ENCODE results near the gene DAAM2. TPM values are rescaled to one million over a fixed set of nuclear protein-coding genes. Genes with fewer than 3 reads are reported as not detected.

DAAM2 gene
- total RNA-seq, 1 experiment from 2014 or later, result not detected

GRCh38 chr6:39908838-39909583 lies 116.8 kb downstream of the DAAM2 start:
- Histone ChIP-seq H3K27me3 (replicated peaks; ENCODE audit: control insufficient read depth, insufficient read depth, low read length) (no peaks in the 10 kb centered on the region), H3K4me1 (no peaks in the 10 kb centered on the region), H3K36me3 (ENCODE audit: control insufficient read depth, insufficient read depth, low read length) (peaks cover 3% of the 10 kb centered on the region), H3K9me3 (no peaks in the 10 kb centered on the region), H3K4me3 (ENCODE audit: low read depth, low read length) (no peak overlapping the region)
- H3K9me3 Mint-ChIP-seq (ENCODE audit: unreplicated experiment), result no peaks in the 10 kb centered on the region
- ChIA-PET POLR2A (no interaction called here), CTCF (no interaction called here)
- DNase-seq, result no peak
- TF ChIP-seq CTCF (IDR thresholded peaks at IDR 0.05; ENCODE audit: insufficient read depth in 1 of 2, low read depth in 1 of 2, low read length in 1 of 2, severe bottlenecking in 1 of 2, unreplicated experiment in 1 of 2), result no peak
- H3K4me1 Mint-ChIP-seq (ENCODE audit: low read depth, unreplicated experiment), result no peaks in the 10 kb centered on the region
- H3K36me3 Mint-ChIP-seq (ENCODE audit: insufficient read depth, unreplicated experiment), result peaks cover 29% of the 10 kb centered on the region
- H3K4me3 Mint-ChIP-seq (ENCODE audit: unreplicated experiment), result no peak overlapping the region
- no TSS peak for BruUV-seq (replicated peaks)
- H3K27ac Mint-ChIP-seq (ENCODE audit: unreplicated experiment), result no peak overlapping the region
- intact Hi-C loops (cut with micrococcal nuclease; ENCODE audit: unreplicated experiment), result no loop called here
- no peaks in the 10 kb centered on the region for H3K27me3 Mint-ChIP-seq (ENCODE audit: insufficient read depth, unreplicated experiment)

- POLR2A ChIA-PET, result no interaction called here
- no peak overlapping the region for H3K4me3 Mint-ChIP-seq (ENCODE audit: unreplicated experiment)
These were observed 117.5 kb downstream of the DAAM2 start for GRCh38 chr6:39909701-39910100.

GRCh38 chr6:39910164-39910563 lies 118.0 kb downstream of the DAAM2 start:
- POLR2A ChIA-PET, result no interaction called here
- H3K36me3 Mint-ChIP-seq (ENCODE audit: insufficient read depth, unreplicated experiment), result peaks cover 40% of the 10 kb centered on the region

More at GRCh38 chr6:39909701-39910100, 117.5 kb downstream of the DAAM2 start:
- Histone ChIP-seq H3K9me3 (no peaks in the 10 kb centered on the region), H3K4me3 (ENCODE audit: low read depth, low read length) (no peak overlapping the region), H3K4me1 (no peaks in the 10 kb centered on the region), H3K36me3 (ENCODE audit: control insufficient read depth, insufficient read depth, low read length) (peaks cover 7% of the 10 kb centered on the region), H3K27me3 (replicated peaks; ENCODE audit: control insufficient read depth, insufficient read depth, low read length) (no peaks in the 10 kb centered on the region)
- no peaks in the 10 kb centered on the region for H3K9me3 Mint-ChIP-seq (ENCODE audit: unreplicated experiment)
- peaks cover 36% of the 10 kb centered on the region for H3K36me3 Mint-ChIP-seq (ENCODE audit: insufficient read depth, unreplicated experiment)
- intact Hi-C loops (cut with micrococcal nuclease; ENCODE audit: unreplicated experiment), result no loop called here
- CTCF ChIA-PET, result no interaction called here
- H3K27me3 Mint-ChIP-seq (ENCODE audit: insufficient read depth, unreplicated experiment), result no peaks in the 10 kb centered on the region
- DNase-seq, result no peak
- no TSS peak for BruUV-seq (replicated peaks)
- H3K4me1 Mint-ChIP-seq (ENCODE audit: low read depth, unreplicated experiment), result no peaks in the 10 kb centered on the region
- H3K27ac Mint-ChIP-seq (ENCODE audit: unreplicated experiment), result no peak overlapping the region
- no peak for TF ChIP-seq CTCF (IDR thresholded peaks at IDR 0.05; ENCODE audit: insufficient read depth in 1 of 2, low read depth in 1 of 2, low read length in 1 of 2, severe bottlenecking in 1 of 2, unreplicated experiment in 1 of 2)

More at GRCh38 chr6:39910164-39910563, 118.0 kb downstream of the DAAM2 start:
- no peaks in the 10 kb centered on the region for H3K27me3 ChIP-seq (replicated peaks; ENCODE audit: control insufficient read depth, insufficient read depth, low read length)
- BruUV-seq (replicated peaks), result no TSS peak
- H3K4me3 Mint-ChIP-seq (ENCODE audit: unreplicated experiment), result no peak overlapping the region
- no peaks in the 10 kb centered on the region for H3K4me1 ChIP-seq
- no peaks in the 10 kb centered on the region for H3K9me3 Mint-ChIP-seq (ENCODE audit: unreplicated experiment)
- CTCF ChIA-PET, result no interaction called here
- intact Hi-C loops (cut with micrococcal nuclease; ENCODE audit: unreplicated experiment), result no loop called here
- H3K9me3 ChIP-seq, result no peaks in the 10 kb centered on the region
- no peaks in the 10 kb centered on the region for H3K27me3 Mint-ChIP-seq (ENCODE audit: insufficient read depth, unreplicated experiment)
- DNase-seq, result no peak
- no peak overlapping the region for H3K27ac Mint-ChIP-seq (ENCODE audit: unreplicated experiment)
- no peak overlapping the region for H3K4me3 ChIP-seq (ENCODE audit: low read depth, low read length)
- TF ChIP-seq CTCF (IDR thresholded peaks at IDR 0.05; ENCODE audit: insufficient read depth in 1 of 2, low read depth in 1 of 2, low read length in 1 of 2, severe bottlenecking in 1 of 2, unreplicated experiment in 1 of 2), result no peak
- H3K4me1 Mint-ChIP-seq (ENCODE audit: low read depth, unreplicated experiment), result no peaks in the 10 kb centered on the region
- peaks cover 10% of the 10 kb centered on the region for H3K36me3 ChIP-seq (ENCODE audit: control insufficient read depth, insufficient read depth, low read length)

Measured in Caco-2 (cell line).